BE2C (cell line): Measurements from ENCODE around the gene ALX3.

Experiments used
- DNase-seq: peaks from one replicate; pipeline ENCODE4 v3.0.0-alpha.2; 2020
- H3K27me3 ChIP-seq: fragments of 250-450 bp; sonication (Bioruptor Pico); 2 replicates; pipeline ENCODE4 v1.5.1; 2020; ENCODE audit warnings: mild to moderate bottlenecking
- H3K36me3 ChIP-seq: fragments of 250-450 bp; sonication (Bioruptor Pico); 2 replicates; pipeline ENCODE4 v1.5.1; 2020; ENCODE audit warnings: mild to moderate bottlenecking
- H3K4me1 ChIP-seq: fragments of 250-450 bp; sonication (Bioruptor Pico); 2 replicates; pipeline ENCODE4 v1.5.1; 2020
- H3K4me3 ChIP-seq: 2 replicates; pipeline ENCODE4 v1.5.1; 2011; ENCODE audit warnings: low read depth, low read length
- H3K9me3 ChIP-seq: fragments of 250-450 bp; sonication (Bioruptor Pico); 2 replicates; pipeline ENCODE4 v1.5.1; 2020
- TF ChIP-seq, protein P1 (sequence below): IDR thresholded peaks from 2 replicates; pipeline ENCODE4 v1.5.1; 2012; ENCODE audit warnings: mild to moderate bottlenecking, low read depth, low read length

The ALX3 gene

DNA sequence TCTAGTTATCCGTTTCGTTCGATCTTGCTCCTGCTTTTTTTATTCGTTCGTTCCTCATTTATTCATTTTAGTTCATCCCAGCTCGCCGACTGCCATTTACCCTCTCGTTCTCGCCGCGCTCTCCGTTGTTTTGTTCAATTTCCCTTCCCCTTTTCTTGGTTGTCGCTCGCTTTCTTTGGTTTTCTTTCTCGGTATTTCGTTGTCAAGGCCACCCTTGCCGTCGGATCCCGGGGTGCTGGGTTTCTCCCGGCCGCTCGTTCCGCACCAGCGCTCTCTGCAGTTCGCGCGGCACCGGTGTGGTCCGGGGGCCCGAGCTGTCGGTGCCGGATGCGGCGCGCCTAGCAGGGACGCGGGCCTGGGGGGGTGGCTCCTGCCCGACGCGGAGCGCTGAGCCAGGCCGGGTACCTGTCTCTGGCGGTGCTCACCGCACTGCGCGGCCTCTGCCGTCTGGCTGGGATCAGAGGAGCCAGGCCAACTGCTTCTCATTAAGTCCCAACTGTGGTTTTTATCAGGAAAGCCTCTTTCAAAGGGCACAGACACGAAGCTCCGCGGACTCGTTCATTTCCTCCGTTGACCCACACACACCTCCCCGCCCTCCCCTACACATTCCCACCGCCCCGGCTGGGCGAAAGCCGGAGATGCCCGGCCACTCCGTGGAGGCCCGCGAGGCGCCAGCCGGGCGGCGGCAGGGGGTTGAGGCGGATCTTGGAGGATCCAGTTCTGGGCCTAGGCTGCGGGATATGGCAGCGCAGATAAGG is 1.6 kb downstream of the ALX3 start:
- no peaks in the 10 kb centered on the region for H3K9me3 ChIP-seq
- H3K4me1 ChIP-seq, result no peaks in the 10 kb centered on the region
- H3K36me3 ChIP-seq, result no peaks in the 10 kb centered on the region
- TF ChIP-seq, protein P1, sequence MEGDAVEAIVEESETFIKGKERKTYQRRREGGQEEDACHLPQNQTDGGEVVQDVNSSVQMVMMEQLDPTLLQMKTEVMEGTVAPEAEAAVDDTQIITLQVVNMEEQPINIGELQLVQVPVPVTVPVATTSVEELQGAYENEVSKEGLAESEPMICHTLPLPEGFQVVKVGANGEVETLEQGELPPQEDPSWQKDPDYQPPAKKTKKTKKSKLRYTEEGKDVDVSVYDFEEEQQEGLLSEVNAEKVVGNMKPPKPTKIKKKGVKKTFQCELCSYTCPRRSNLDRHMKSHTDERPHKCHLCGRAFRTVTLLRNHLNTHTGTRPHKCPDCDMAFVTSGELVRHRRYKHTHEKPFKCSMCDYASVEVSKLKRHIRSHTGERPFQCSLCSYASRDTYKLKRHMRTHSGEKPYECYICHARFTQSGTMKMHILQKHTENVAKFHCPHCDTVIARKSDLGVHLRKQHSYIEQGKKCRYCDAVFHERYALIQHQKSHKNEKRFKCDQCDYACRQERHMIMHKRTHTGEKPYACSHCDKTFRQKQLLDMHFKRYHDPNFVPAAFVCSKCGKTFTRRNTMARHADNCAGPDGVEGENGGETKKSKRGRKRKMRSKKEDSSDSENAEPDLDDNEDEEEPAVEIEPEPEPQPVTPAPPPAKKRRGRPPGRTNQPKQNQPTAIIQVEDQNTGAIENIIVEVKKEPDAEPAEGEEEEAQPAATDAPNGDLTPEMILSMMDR, result no peak
- H3K27me3 ChIP-seq, result no peaks in the 10 kb centered on the region
- no peak for DNase-seq
- H3K4me3 ChIP-seq, result no peak overlapping the region

DNA sequence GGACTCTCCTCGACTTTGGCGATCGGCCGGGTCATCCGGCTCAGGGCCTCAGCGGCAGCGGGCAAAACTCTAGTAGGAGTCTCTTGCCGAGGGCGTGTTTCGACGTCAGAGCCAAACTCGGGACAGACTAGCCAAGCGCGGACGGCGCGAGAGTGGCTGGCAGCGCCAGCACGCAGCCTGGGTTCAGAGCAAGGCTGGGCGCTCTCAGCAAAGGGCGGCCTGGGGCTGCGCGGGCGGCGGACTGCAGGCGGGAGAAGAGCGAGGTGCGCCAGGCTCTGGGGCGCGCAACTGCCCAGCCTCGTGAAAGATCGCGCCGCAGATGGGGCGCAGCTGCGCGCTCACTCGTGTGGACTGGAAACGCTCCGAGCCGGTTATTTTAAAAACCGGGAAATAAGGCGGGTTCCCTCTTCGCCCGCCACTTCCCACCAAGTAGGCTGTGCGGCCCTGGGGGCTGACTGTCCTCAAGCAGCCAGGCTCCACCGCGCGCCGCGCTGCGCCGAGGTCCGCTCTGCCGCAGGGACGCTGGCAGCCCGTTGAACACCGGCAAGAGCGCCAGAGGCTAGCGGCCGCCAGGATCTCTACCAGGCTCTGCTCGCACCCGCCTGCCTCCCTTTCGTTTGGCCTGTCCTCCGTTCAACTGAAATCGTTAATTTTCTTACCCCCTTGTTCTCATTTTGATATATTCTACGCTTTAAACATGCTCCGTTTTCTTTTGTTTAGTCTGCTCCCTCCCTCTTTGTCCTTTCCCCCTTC is 2.4 kb downstream of the ALX3 start:
- no peaks in the 10 kb centered on the region for H3K9me3 ChIP-seq
- peaks cover 3% of the 10 kb centered on the region for H3K4me1 ChIP-seq
- TF ChIP-seq, protein P1, result no peak
- H3K36me3 ChIP-seq, result no peaks in the 10 kb centered on the region
- DNase-seq, result no peak
- no peak overlapping the region for H3K4me3 ChIP-seq
- H3K27me3 ChIP-seq, result no peaks in the 10 kb centered on the region

DNA sequence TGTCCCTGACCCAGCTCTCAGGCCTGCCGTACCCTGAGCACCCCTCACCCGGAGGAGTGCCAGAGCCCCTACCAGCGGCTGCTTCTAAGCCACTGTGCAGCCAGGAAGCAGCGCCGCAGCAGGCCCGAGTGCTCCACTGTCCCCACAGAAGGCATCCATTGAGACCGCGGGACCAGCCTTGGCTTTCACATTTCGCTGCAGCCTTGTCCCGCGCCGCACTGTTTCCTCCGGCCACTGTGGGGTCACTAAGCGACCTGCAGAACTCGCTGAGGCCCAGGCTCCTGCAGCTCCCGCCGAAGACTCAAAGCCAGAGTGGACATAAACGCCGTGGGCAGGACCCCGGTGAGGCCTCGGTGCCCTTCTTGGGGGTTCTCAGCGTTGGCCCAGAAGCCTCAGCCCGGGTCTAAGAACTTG is 3.0 kb downstream of the ALX3 start:
- no peaks in the 10 kb centered on the region for H3K36me3 ChIP-seq
- TF ChIP-seq, protein P1, result no peak
- no peaks in the 10 kb centered on the region for H3K27me3 ChIP-seq
- no peaks in the 10 kb centered on the region for H3K9me3 ChIP-seq
- H3K4me3 ChIP-seq, result no peak overlapping the region
- H3K4me1 ChIP-seq, result peaks cover 9% of the 10 kb centered on the region
- no peak for DNase-seq

DNA sequence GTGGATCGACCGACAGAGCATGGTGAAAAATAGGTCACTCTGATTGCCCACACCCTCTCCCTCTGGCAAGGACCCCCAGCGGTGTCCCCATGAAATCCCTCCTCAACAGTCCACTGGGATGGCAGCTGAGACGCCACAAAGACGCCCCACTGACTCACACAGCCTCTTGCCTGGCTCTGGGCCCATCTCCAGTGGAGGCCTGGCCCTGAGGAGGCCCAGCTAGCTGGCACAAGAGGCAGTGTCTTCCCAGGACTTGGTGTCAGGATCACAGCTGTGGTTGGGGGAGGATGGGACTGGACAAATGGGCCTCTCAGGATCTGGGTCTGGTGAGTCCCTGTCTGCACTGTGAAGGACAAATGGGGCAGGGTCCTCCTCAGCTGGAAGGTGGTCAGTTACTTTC is 4.6 kb downstream of the ALX3 start:
- Histone ChIP-seq H3K4me1 (peaks cover 21% of the 10 kb centered on the region), H3K36me3 (no peaks in the 10 kb centered on the region), H3K27me3 (no peaks in the 10 kb centered on the region), H3K4me3 (no peak overlapping the region), H3K9me3 (no peaks in the 10 kb centered on the region)
- TF ChIP-seq, protein P1, result no peak
- DNase-seq, result no peak

DNA sequence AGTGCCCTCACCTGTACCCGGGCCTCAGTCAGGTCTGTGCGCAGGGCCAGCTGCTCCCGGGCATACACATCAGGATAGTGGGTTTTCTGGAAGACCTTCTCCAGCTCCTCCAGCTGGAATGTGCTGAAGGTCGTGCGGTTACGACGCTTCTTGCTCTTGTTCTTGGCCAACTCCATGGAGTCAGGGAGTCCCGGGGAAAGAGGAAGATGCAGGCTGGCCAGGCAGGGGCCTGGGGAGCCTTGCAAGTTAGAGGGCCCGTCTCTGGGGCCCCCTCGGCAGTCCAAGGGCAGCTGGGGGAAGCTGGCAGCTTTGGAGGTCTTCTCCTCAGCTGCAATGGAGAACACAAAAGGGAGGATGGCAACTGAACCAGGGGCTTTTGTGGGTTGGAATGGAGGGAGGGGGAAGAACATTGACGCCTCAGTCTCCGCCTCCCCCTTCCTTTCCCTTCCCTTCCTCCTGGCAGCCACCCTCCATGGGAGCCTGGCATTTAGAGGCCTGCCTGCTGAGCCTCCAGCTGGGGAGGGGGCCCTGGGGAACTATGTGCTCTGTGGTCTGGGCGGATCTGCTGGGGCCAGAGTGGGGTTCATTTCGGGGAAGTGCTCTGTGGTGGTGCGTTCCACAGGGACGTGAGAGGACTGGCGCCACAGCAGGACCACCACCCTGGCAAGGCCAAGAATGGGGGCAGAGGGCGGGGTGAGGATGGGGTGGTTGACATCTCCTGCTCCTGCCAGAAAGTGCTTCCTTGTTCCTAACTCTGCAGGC is 5.7 kb downstream of the ALX3 start:
- H3K36me3 ChIP-seq, result peaks cover 4% of the 10 kb centered on the region; the same call in 1 of the 2 replicates
- H3K4me1 ChIP-seq, result peaks cover 25% of the 10 kb centered on the region
- H3K4me3 ChIP-seq, result no peak overlapping the region
- H3K9me3 ChIP-seq, result no peaks in the 10 kb centered on the region
- DNase-seq, result no peak
- H3K27me3 ChIP-seq, result no peaks in the 10 kb centered on the region
- TF ChIP-seq, protein P1, result no peak
